Testis (tissue), 5 donors: ENCODE data around the gene MTLN. TPM values are rescaled to one million over a fixed set of nuclear protein-coding genes. Genes with fewer than 3 reads are reported as not detected.
"Not testable (repeated sequence)": the region's sequence is repeated elsewhere in the genome, so short reads cannot be mapped to it uniquely, and the experiment has no call there.

Experiments
- DNase-seq: peaks from one replicate; pipeline ENCODE4 v3.0.0-alpha.2; 2019
- H3K27ac ChIP-seq, 2 donors: fragments of 200-600 bp; sonication (generic); one replicate each; pipeline ENCODE4 v1.5.1; 2019
- H3K27me3 ChIP-seq: fragments of 200-600 bp; sonication (generic); one replicate; pipeline ENCODE4 v1.5.1; 2019
- H3K36me3 ChIP-seq: fragments of 200-600 bp; sonication (generic); one replicate; pipeline ENCODE4 v1.5.1; 2017; ENCODE audit warnings: low read depth; ENCODE audit errors: missing control alignments
- H3K4me1 ChIP-seq: fragments of 200-600 bp; sonication (generic); one replicate; pipeline ENCODE4 v1.5.1; 2019
- H3K4me3 ChIP-seq, 2 donors: fragments of 200-600 bp; sonication (generic); one replicate each; pipeline ENCODE4 v1.5.1; 2017 to 2019
- H3K9me3 ChIP-seq: fragments of 200-600 bp; sonication (generic); one replicate; pipeline ENCODE4 v1.5.1; 2017
- CTCF ChIP-seq, 3 experiments: fragments of 450-650 bp in 2 of 3; fragments of 200-600 bp in 1 of 3; sonication (generic) in 1 of 3; IDR thresholded peaks; one replicate each; pipeline ENCODE4 v1.5.1; 2016 to 2019; ENCODE audit warnings: antibody characterized with exemption in 3 of 3, mild to moderate bottlenecking in 2 of 3, moderate library complexity in 1 of 3
- POLR2A ChIP-seq: fragments of 450-650 bp; IDR thresholded peaks from one replicate; pipeline ENCODE4 v1.6.1; 2017; ENCODE audit warnings: antibody characterized with exemption, mild to moderate bottlenecking, moderate library complexity
- WGBS, 2 donors: methylation state at CpG; one replicate each; pipeline ENCODE4 v1.1.5; 2018; 5-methylcytosine and 5-hydroxymethylcytosine counted together
- intact Hi-C: fragments of 100-400 bp; cut with DNase I; formaldehyde crosslinking; loops from one replicate; pipeline ENCODE4 v1.15.1; 2023; ENCODE audit warnings: low total_unique reads
- long read RNA-seq, 2 donors: transcript quantifications; one replicate each; lab custom pipeline, GENCODE V29; 2026
- polyA plus RNA-seq: library from polyadenylated mRNA; stranded (reverse); fragments of 350-450 nt; fragmentation: Illumina TruSeq; extraction: RNeasy Lipid Tissue Mini Kit (QIAGEN cat#74804); gene quantifications from one replicate; pipeline ENCODE4 v1.2.3, GENCODE V29; 2014; ENCODE audit warnings: low read depth, low replicate concordance; ENCODE audit not compliant: insufficient read depth
- total RNA-seq, 2 donors: library from RNA; depleted of rRNA; stranded (reverse); fragments of >200 nt; gene quantifications; one replicate each; pipeline ENCODE4 v1.2.3, GENCODE V29; 2016

MTLN gene
- total RNA-seq (10 to 100 TPM; 67.7 to 70.3 TPM), polyA plus RNA-seq (44.4 TPM)
- long read RNA-seq, donor 1, transcript MTLN-203 (2 exons, 441 nt), result major isoform, 45 of 45 reads
- long read RNA-seq, donor 1, partial matches to known transcripts, result 0 of 45 reads
- long read RNA-seq, donor 1, other reads (novel, unspliced or antisense), result 0 of 45 reads
- long read RNA-seq, donor 2, transcript MTLN-203 (2 exons, 441 nt), result major isoform, 38 of 38 reads
- long read RNA-seq, donor 2, partial matches to known transcripts, result 0 of 38 reads
- long read RNA-seq, donor 2, other reads (novel, unspliced or antisense), result 0 of 38 reads

DNA sequence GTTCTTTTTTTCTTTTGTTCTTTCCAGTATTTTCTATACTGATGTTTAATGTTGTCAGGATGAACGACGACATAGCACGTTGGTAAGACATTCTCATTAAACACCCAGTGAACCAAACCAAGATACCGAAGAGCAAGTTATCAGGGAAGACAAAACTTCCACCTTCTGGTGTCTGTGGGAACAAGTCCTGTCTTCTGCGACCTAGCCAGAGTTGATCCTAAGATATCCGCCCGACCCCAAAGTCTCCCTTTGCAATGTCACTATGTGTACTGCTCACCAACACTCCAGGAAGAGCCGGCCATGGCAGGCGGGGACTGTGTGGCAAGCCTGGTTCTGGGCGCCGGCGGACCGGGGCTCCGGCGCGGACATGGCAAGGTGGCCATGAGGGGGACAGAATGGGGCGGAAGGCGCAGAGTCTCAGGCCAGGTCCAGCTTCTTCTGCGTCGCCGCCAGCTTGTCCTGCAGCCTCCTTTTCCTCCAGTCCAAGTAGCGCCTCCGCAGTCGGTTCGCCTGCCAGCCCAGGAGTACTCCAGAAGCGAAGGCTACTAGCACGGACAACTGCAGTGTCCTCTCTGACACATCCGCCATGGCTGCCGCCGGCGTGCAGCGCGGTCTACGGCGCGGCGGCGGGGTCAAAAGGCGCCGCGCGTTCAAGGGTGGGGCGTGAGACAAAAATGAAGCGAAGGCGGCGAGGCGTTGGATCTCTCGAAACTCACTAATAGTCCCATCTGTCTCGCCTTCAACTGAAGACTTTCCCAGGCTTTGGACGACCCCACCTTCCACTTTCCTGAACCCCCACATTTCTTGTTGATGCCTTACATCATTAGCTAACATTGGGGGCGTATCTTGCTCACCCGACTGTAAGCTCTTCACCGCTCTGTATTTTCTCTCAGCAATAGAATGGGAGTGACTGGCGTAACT is at the start of gene MTLN:
MTLN (minus strand) TSS at position 610 of the 921 bp plus-strand sequence; CDS start at position 588, 22 bp downstream.
- no peaks in the 10 kb centered on the region for H3K9me3 ChIP-seq
- TF ChIP-seq POLR2A, result no peak
- no peak for TF ChIP-seq CTCF (IDR thresholded peaks at IDR 0.05)
- peak within 1 kb of the TSS; percentile 71 to 79 for H3K27ac ChIP-seq
- intact Hi-C loops, result no loop called here
- no peaks in the 10 kb centered on the region for H3K27me3 ChIP-seq
- no peaks in the 10 kb centered on the region for H3K4me1 ChIP-seq
- peak within 1 kb of the TSS; percentile 87 to 89 for H3K4me3 ChIP-seq
- no peaks in the 10 kb centered on the region for H3K36me3 ChIP-seq
- 0 to 1% methylated on average over 37 to 52 of the region's 54 CpGs for WGBS, 2 donors
- DNase-seq, result peak; percentile 84

GRCh38 chr2:110261910-110262309 is 49.6 kb upstream of the MTLN start:
- intact Hi-C loops, DNase-seq, H3K27me3 ChIP-seq, H3K9me3 ChIP-seq, H3K27ac ChIP-seq, H3K4me1 ChIP-seq, H3K36me3 ChIP-seq, H3K4me3 ChIP-seq: not testable (repeated sequence)
- WGBS, 2 donors, result no CpG with 5 or more reads among the region's 1 CpG

GRCh38 chr2:110248081-110248795 is 35.9 kb upstream of the MTLN start:
- H3K27ac ChIP-seq, H3K36me3 ChIP-seq, H3K4me3 ChIP-seq, H3K9me3 ChIP-seq, intact Hi-C loops, H3K27me3 ChIP-seq, H3K4me1 ChIP-seq: not testable (repeated sequence)
- DNase-seq, result peak; percentile 19
- 64 to 83% methylated on average over 3 to 6 of the region's 7 CpGs for WGBS, 2 donors

DNA sequence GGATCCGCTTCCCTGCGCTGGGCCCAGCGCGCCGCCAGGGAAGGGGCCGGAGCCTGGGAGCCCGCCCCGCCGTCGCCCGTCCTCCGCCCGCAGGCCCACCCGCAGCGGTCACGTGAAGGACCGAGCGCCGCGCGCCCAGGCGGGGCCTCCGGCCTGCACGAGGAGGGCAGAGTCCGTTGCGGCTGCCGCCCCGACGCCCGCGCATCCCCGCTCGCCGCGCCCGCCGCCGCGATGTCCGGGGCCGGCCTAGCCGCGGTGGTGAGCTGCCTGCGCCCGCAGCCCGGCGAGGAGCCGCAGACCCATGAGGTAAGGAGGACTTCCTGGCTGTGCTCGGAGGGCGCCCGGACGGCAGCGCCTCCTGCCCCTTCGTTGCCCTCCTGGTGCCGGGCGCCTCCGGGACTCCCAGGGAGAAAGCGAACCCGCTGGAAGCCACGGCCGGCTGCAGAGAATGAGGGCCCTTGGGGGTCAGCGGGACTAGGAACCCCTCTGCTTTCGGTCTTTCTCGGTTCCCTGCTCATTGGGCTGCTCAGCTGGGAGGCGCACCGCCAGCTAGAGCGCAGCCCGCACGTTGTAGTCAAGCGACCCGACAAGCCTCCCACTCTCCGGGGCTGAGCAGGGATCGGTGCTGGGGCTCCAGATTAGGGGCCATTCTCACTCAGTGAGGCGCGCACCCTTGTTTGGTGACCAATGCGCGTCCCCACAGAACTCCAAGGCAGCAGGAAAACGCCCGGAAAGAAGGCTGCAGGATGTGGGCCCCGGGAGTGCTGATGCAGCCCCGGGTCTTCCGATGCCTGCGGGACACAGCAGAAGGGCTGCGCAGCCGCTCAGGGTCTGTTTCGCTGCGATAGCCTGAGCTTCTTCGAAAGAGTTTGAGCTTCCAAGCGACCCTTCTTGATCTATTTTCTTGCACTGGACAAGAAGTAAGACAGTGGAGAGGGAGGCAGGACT is 33.4 kb upstream of the MTLN start:
- H3K36me3 ChIP-seq, H3K27me3 ChIP-seq, H3K27ac ChIP-seq, H3K4me1 ChIP-seq, DNase-seq, H3K4me3 ChIP-seq, H3K9me3 ChIP-seq, intact Hi-C loops: not testable (repeated sequence)
- WGBS, 2 donors, result no CpG with 5 or more reads among the region's 89 CpGs

- H3K36me3 ChIP-seq, DNase-seq, H3K4me1 ChIP-seq, H3K27ac ChIP-seq, H3K9me3 ChIP-seq, H3K4me3 ChIP-seq, intact Hi-C loops, H3K27me3 ChIP-seq: not testable (repeated sequence)
- 100% methylated on average over 1 of the region's 3 CpGs; no CpG with 5 or more reads in 1 of the 2 donors for WGBS, 2 donors
Measured at GRCh38 chr2:110243283-110243682, 30.9 kb upstream of the MTLN start.

DNA sequence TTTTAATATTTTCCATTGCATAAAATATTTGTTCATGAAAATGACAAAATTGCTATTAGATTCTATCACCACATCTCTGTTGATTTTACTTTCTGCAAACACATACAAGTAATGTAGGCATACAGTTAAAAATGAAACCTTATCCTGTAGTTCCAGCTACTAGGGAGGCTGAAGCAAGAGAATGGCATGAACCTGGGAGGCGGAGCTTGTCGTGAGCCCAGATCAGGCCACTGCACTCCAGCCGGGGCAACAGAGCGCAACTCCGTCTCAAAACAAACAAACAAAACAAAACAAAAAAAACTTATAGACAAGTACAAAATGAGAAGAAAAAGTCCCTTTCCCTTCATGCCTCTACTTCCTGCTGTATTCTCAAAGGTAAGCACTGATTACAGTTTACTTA is 22.2 kb upstream of the MTLN start:
- H3K27me3 ChIP-seq, H3K9me3 ChIP-seq, H3K27ac ChIP-seq, intact Hi-C loops, H3K36me3 ChIP-seq, DNase-seq, H3K4me1 ChIP-seq, H3K4me3 ChIP-seq: not testable (repeated sequence)
- 62 to 77% methylated on average over 5 of the region's 5 CpGs for WGBS, 2 donors

GRCh38 chr2:110229886-110230285 is 17.5 kb upstream of the MTLN start:
- H3K36me3 ChIP-seq, H3K4me3 ChIP-seq, H3K27ac ChIP-seq, DNase-seq, intact Hi-C loops, H3K4me1 ChIP-seq, H3K27me3 ChIP-seq, H3K9me3 ChIP-seq: not testable (repeated sequence)
- WGBS, 2 donors, result no CpG with 5 or more reads among the region's 1 CpG

DNA sequence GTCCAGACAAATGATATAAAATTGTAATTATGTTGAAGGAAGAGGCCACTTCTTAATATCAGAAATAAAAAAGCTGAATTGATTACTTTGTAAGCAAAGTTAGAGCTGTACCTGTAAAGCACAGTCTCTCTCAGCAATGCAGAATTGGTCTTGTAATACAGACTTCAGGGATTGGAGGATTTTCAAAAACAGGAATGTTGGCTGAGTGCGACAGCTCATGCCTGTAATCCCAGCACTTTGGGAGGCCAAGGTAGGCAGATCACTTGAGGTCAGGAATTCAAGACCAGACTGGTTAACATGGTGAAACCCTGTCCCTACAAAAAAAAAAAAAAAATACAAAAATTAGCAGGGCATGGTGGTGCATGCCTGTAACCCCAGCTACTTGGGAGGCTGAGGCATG is 10.3 kb upstream of the MTLN start:
- DNase-seq, intact Hi-C loops, H3K27ac ChIP-seq, H3K36me3 ChIP-seq, H3K9me3 ChIP-seq, H3K4me1 ChIP-seq, H3K4me3 ChIP-seq, H3K27me3 ChIP-seq: not testable (repeated sequence)
- 92 to 93% methylated on average over 1 of the region's 1 CpG for WGBS, 2 donors
